ENCODE data around the gene PARL.

The PARL gene

GRCh38 chr3:183884427-183885296 is at the start of gene PARL:
PARL (minus strand) TSS chr3:183884880; CDS start chr3:183884846, 34 bp downstream.
- peak; percentile 91 to 95 (median 95) for DNase-seq (ENCODE audit: low read depth in 3 of 3)

GRCh38 chr3:183933160-183933559 is 48.5 kb upstream of the PARL start:
- no peak for DNase-seq (ENCODE audit: low read depth in 3 of 3)

GRCh38 chr3:183931881-183932280 is 47.2 kb upstream of the PARL start:
- no peak for DNase-seq (ENCODE audit: low read depth in 3 of 3)

GRCh38 chr3:183930086-183930485 is 45.4 kb upstream of the PARL start:
- no peak for DNase-seq (ENCODE audit: low read depth in 3 of 3)

DNA sequence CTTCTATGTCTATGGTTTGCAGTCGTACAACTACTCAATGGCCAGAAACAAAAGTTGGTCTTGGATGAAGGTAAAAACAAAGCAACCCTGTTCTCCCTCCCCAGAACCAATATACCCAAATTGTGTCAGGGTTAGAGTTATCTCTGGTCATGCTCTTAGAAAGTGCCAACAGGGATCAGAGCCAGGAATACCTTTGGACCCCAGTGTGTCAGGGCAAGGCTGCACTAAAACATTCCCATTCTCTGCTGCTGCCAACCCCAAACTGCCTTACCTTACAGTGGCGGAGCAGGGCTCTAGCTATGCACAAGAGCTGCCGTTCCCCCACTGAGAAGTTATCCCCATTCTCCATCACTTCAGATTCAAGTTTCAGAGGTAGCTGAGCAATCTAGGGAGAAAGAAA is 42.4 kb upstream of the PARL start:
- no peak for DNase-seq (ENCODE audit: low read depth in 3 of 3)

GRCh38 chr3:183924956-183925355 is 40.3 kb upstream of the PARL start:
- DNase-seq (ENCODE audit: low read depth in 3 of 3), result no peak

- DNase-seq (ENCODE audit: low read depth in 3 of 3), result no peak
These were observed 39.9 kb upstream of the PARL start for GRCh38 chr3:183924543-183924942.

GRCh38 chr3:183922421-183922820 is 37.7 kb upstream of the PARL start:
- DNase-seq (ENCODE audit: low read depth in 3 of 3), result no peak

- DNase-seq (ENCODE audit: low read depth in 3 of 3), result no peak
These were observed 36.4 kb upstream of the PARL start for GRCh38 chr3:183921096-183921495.

- no peak for DNase-seq (ENCODE audit: low read depth in 3 of 3)
These were observed 35.7 kb upstream of the PARL start for GRCh38 chr3:183920416-183920815.

DNA sequence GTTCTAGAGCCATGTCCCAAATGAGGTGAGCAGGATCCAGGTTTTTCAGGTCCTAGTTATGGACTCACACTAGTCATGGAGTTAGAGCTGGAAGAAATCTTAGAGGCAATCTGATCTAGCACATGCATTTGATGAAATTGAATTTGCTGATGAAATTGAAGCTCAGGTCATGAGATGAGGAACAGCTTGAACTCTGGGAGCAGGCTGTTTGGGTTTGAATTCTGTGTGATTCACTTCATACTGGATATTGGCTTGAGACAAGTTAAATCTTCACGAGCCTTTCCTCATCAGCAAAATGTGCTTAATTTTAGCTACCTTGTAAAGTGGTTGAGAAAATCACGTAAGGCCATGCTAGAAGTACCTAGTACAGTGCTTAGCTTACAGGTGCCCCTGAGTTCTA is 33.5 kb upstream of the PARL start:
- no peak for DNase-seq (ENCODE audit: low read depth in 3 of 3)

DNA sequence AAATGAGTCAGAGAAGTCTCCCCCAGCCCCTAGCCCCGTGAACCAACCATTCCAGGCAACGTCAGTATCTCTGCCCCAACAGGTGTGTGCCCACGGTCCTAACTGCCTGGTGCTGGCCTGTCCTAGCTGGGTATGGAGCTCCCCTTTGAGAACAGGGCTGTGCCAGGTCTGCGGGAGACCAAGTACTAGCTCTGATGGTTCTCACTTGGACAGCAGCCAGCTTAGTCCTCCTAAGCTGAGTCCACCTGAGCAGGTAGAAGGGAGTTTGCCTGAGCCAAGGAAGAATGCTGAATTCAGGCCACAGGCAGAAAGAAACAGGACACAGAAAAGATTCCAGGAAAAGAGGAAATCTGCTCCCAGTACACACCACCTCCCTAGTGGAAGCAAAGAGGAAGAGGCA is 33.1 kb upstream of the PARL start:
- no peak for DNase-seq (ENCODE audit: low read depth in 3 of 3)

DNA sequence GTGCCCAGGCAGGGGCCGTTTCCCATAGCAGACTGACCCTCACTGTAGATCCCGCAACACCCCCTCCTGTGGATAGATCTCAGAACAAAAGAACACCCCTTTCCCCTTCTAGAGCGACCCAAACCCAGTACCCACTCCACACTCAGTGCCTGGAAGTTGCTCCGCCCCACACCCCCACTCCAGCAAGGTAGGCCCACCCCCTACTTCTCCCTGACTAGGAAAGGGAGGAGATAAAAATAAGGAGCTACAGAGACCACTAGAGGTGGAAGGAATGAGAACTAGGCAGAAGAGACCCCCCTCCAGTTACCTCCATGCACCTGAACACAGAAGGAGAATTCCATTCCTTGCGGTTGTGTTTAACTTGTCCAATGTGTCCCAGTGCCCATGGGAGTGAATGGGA is 30.2 kb upstream of the PARL start:
- no peak for DNase-seq (ENCODE audit: low read depth in 3 of 3)

DNA sequence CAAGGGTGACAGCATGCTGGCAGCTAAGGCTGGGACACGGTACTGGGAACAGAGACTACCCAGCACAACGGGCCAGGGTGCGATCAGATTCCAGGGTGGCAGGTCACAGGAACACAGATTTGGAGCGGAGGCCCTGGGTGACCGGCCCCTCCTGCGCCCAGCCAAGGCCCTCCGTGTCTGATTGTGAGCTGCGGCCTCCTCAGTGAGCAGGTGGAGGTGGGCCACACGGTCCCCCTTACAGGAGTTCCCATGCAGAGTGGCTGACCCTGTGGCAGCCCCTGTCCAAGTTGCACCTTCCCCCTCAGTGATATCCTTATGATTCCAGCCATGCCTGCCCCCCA is 28.9 kb upstream of the PARL start:
- DNase-seq (ENCODE audit: low read depth in 3 of 3), result no peak

DNA sequence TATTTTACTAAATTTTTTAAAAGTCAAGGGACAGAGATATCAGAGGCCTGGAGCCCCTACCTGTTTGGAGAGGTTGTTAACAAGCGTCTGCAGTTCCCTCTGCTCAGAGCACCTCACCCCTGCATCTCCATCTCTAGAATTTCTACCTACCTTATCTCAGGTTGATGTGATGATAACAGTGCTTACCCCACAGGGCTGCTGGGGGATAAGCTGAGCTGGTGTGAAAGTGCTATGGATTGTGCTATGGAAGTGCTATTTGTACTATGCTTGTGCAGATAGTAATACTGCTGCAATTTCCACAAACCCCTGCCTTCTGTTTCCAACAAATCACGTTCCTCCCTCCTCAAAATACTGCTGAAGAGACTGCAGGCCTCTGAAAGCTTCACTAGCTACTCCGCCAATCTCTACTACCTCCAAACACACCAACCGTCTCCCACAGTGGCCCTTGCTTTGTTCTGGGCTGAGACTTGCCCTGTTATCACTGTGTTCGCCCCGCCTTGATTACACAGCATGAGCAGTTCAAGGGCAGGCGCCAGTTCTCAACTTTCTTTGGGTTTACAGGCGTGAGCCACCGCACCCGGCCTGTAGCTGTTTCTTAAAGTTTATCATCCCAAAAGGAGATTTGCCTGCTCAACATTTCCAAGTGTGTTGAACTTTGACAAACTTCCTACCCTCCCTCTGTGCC is 28.4 kb upstream of the PARL start:
- DNase-seq (ENCODE audit: low read depth in 3 of 3), result no peak

DNA sequence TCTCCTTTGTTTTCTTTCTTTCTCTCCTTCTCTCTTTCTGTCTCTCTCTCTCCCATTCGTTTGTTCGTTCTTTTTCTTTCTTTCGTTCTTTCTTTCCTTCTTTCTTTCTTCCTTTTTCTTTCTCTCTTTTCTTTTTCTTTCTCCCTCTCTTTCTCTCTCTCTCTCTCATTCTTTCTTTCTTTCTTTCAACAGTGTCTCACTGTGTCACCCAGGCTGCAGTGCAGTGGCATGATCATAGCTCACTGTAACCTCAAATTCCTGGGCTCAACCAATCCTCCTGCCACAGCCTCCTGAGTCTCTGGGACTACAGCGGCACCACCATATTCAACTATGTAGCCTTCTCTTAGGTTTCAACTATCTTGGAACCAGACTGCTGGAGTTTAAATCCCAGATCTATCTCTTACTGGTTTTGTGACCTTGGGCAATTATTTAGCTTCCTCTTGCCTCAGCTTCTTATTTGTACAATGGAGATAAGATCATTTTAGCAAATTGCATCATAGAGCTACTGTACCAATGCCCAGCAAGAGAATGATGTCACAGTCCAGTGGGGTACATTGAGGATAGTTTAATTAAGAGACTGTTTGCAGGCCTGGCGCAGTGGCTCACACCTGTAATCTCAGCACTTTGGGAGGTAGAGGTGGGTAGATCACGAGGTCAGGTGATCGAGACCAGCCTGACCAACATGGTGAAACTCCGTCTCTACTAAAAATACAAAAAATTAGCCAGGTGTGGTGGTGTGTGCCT is 27.3 kb upstream of the PARL start:
- no peak for DNase-seq (ENCODE audit: low read depth in 3 of 3)

DNA sequence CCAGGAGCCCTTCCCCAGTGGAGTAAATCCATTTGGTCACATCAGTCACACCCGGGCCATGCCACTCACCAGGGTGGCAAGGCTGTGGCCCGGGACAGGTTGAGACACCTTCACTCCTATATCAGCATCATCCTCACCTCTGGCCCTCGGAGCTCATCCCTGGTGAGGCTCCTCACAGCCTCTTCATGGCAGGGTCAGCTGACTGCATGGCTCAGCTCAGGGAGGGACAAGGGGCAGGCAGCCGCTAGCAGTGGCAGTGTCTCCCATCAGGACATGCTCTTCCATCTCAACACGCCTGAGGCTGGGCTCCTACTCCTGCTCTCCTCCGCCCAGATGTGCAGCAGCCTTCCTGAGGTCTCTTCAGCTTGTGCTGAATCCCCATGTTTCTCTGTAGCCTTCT is 26.4 kb upstream of the PARL start:
- no peak for DNase-seq (ENCODE audit: low read depth in 3 of 3)

DNA sequence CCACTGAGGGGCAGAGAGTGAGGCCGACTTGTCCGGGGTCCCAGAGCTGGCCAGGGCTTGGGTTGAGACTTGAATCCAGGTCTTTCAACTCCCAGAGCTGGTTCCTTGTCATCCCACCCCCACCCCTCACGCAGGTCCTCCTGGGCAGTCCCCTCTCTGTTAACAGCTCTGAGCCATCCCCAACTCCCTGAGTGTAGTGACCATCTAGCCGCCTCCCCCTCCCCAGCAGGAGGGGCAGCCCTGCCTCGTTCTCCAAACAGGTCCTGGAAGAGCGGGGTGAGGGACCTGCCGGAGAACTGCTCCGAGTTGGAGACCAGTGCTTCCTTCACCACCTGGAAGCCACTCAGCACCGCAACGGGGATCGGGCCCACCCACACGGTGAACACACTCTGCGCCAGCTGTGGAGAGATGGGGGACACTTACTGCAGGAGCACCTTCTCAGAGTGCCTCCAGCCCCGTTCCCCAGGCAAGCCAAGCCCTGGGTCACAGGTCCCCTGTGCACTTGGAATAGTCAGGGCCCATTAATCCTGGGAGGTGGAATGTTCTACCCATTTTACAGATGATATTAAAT is 24.4 kb upstream of the PARL start:
- DNase-seq (ENCODE audit: low read depth in 3 of 3), result no peak

- no peak for DNase-seq (ENCODE audit: low read depth in 3 of 3)
These were observed 23.2 kb upstream of the PARL start for GRCh38 chr3:183907911-183908331.

DNA sequence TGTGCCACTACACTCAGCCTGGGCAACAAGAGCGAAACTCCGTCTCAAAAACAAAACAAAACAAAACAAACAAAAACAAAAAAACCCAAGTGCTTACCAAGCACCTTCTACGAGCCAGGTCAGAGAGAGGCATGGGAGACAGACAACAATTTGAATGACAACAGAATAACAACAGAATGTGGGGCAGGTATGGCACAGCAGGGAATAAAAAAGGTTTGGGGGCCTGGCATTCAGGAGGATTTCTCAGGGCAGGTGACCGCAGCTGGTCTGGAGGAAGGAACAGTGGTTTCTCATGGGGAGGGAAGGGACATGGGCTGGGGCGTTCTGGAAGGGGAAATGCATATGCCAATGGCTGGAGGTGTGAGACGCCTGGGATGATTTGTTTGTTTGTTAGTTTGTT is 22.5 kb upstream of the PARL start:
- DNase-seq (ENCODE audit: low read depth in 3 of 3), result no peak

- no peak for DNase-seq (ENCODE audit: low read depth in 3 of 3)
These were observed 21.7 kb upstream of the PARL start for GRCh38 chr3:183906234-183906921.

Data from stimulated activated CD4-positive, alpha-beta T cell treated with anti-CD3 and anti-CD28 coated beads, TNF-alpha, amount 100 ng/mL, for 48 hours (primary cell).